Spleen (tissue), 3 donors: ENCODE results near the gene TIMM17B.

Experiments
- POLR2A ChIP-seq, 3 donors: fragments of 450-650 bp; IDR thresholded peaks; one replicate each; pipeline ENCODE4 v1.5.1; 2017; ENCODE audit warnings: antibody characterized with exemption in 3 of 3, mild to moderate bottlenecking in 1 of 3
- POLR2AphosphoS5 ChIP-seq, 3 donors: sonication (generic); formaldehyde crosslinking; IDR thresholded peaks; one replicate each; pipeline ENCODE4 v1.5.1; 2017; ENCODE audit warnings: antibody characterized with exemption in 3 of 3

DNA sequence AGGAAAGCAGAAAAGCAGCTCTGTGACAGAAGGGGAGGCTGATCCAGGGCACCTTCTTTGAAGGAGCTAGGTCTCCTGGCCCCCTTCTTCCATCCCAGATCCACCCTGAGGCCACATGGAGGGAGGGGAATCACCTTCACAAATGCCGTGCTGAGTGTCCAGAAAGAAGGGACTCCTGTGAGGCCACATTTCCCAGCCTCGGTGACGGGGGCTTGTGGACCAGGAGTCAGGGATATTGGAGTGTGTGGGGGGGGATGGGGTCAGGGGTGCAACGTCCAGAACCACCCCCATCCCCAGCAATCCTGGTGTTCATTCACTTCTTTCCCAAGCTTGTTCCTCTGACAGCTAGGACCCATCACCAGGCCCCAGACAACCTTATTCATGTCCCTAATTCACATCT is 4.7 kb downstream of the TIMM17B start:
- TF ChIP-seq POLR2AphosphoS5 (IDR thresholded peaks at IDR 0.05): no peak
- TF ChIP-seq POLR2A (IDR thresholded peaks at IDR 0.05): no peak
